Measurements from ENCODE around the gene CFAP43.

Gene CFAP43

GRCh38 chr10:104080762-104081161, 151.4 kb downstream of the CFAP43 start:
- H3K9me3 ChIP-seq (ENCODE audit: control insufficient read depth, insufficient read depth, low read length) = no peaks in the 10 kb centered on the region
- DNase-seq (ENCODE audit: low read depth, low spot score) = no peak
- no peak overlapping the region for H3K4me3 ChIP-seq (ENCODE audit: low read length)
- H3K36me3 ChIP-seq (ENCODE audit: control insufficient read depth, insufficient read depth, low read length) = no peaks in the 10 kb centered on the region
- H3K27ac ChIP-seq (ENCODE audit: low read length) = no peak overlapping the region
- WGBS (ENCODE audit: insufficient coverage, insufficient read length) = no CpG with 5 or more reads among the region's 1 CpG
- H3K4me1 ChIP-seq (ENCODE audit: control insufficient read depth, insufficient read depth, low read length) = peaks cover 7% of the 10 kb centered on the region
- H3K27me3 ChIP-seq (ENCODE audit: control insufficient read depth, insufficient read depth, low read length) = no peaks in the 10 kb centered on the region
